Measurements from ENCODE around the gene NEDD8.

The NEDD8 gene

DNA sequence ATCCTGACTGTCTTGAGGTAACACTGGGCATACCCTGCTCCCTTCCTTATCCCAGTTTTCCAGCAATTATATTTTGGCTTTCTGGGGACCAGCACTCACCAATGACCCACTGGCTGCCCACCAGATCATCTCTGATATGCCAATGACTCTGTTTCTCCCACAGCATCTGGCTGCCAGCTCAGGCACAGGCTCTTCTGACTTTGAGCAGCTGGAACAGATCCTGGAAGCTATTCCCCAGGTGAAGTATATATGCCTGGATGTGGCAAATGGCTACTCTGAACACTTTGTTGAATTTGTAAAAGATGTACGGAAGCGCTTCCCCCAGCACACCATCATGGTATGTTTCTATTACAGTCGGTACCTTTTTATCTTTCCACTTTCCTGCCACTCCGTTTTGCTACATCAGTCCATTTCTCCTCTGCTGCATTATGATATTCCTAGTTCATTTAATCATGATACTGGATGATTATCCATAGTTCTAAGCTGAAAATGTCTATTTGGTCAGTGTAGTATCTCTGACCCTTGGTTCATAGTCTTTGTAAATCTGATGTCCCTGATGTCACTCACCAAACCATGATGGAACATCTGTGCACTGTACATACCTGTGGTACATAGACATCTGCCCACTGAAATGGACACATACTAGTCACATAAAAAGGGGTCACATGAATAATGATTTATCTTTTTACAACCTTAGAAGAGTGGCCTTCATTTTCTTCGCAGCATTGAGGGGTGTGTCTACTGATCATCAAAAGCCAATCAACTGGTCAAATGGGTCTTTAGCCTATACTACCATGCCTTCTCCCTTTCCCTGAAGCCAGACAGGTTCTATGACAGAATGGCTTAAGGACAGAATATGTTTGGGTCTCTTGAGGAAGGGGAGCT, 3.9 kb upstream of the NEDD8 start:
- ATAC-seq, result no peak
- TF ChIP-seq, protein P1, sequence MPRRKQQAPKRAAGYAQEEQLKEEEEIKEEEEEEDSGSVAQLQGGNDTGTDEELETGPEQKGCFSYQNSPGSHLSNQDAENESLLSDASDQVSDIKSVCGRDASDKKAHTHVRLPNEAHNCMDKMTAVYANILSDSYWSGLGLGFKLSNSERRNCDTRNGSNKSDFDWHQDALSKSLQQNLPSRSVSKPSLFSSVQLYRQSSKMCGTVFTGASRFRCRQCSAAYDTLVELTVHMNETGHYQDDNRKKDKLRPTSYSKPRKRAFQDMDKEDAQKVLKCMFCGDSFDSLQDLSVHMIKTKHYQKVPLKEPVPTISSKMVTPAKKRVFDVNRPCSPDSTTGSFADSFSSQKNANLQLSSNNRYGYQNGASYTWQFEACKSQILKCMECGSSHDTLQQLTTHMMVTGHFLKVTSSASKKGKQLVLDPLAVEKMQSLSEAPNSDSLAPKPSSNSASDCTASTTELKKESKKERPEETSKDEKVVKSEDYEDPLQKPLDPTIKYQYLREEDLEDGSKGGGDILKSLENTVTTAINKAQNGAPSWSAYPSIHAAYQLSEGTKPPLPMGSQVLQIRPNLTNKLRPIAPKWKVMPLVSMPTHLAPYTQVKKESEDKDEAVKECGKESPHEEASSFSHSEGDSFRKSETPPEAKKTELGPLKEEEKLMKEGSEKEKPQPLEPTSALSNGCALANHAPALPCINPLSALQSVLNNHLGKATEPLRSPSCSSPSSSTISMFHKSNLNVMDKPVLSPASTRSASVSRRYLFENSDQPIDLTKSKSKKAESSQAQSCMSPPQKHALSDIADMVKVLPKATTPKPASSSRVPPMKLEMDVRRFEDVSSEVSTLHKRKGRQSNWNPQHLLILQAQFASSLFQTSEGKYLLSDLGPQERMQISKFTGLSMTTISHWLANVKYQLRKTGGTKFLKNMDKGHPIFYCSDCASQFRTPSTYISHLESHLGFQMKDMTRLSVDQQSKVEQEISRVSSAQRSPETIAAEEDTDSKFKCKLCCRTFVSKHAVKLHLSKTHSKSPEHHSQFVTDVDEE (CRISPR knock-in tag; IDR thresholded peaks at IDR 0.05), result no peak
- no peak for TF ChIP-seq RARB (CRISPR knock-in tag; IDR thresholded peaks at IDR 0.05)
- TF ChIP-seq, protein P2, sequence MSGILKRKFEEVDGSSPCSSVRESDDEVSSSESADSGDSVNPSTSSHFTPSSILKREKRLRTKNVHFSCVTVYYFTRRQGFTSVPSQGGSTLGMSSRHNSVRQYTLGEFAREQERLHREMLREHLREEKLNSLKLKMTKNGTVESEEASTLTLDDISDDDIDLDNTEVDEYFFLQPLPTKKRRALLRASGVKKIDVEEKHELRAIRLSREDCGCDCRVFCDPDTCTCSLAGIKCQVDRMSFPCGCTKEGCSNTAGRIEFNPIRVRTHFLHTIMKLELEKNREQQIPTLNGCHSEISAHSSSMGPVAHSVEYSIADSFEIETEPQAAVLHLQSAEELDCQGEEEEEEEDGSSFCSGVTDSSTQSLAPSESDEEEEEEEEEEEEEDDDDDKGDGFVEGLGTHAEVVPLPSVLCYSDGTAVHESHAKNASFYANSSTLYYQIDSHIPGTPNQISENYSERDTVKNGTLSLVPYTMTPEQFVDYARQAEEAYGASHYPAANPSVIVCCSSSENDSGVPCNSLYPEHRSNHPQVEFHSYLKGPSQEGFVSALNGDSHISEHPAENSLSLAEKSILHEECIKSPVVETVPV (CRISPR knock-in tag; IDR thresholded peaks at IDR 0.05), result no peak
- TF ChIP-seq, protein P3, sequence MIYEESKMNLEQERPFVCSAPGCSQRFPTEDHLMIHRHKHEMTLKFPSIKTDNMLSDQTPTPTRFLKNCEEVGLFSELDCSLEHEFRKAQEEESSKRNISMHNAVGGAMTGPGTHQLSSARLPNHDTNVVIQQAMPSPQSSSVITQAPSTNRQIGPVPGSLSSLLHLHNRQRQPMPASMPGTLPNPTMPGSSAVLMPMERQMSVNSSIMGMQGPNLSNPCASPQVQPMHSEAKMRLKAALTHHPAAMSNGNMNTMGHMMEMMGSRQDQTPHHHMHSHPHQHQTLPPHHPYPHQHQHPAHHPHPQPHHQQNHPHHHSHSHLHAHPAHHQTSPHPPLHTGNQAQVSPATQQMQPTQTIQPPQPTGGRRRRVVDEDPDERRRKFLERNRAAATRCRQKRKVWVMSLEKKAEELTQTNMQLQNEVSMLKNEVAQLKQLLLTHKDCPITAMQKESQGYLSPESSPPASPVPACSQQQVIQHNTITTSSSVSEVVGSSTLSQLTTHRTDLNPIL (CRISPR knock-in tag; IDR thresholded peaks at IDR 0.05; ENCODE audit: low read depth), result no peak
- TF ChIP-seq, protein P4, sequence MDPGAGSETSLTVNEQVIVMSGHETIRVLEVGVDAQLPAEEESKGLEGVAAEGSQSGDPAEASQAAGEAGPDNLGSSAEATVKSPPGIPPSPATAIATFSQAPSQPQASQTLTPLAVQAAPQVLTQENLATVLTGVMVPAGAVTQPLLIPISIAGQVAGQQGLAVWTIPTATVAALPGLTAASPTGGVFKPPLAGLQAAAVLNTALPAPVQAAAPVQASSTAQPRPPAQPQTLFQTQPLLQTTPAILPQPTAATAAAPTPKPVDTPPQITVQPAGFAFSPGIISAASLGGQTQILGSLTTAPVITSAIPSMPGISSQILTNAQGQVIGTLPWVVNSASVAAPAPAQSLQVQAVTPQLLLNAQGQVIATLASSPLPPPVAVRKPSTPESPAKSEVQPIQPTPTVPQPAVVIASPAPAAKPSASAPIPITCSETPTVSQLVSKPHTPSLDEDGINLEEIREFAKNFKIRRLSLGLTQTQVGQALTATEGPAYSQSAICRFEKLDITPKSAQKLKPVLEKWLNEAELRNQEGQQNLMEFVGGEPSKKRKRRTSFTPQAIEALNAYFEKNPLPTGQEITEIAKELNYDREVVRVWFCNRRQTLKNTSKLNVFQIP (CRISPR knock-in tag; IDR thresholded peaks at IDR 0.05; ENCODE audit: borderline replicate concordance, low read depth), result no peak
- TF ChIP-seq ZNF565 (CRISPR knock-in tag; conservative IDR thresholded peaks at IDR 0.05; ENCODE audit: low read depth), result no peak
- TF ChIP-seq CSDC2 (CRISPR knock-in tag; IDR thresholded peaks at IDR 0.05), result no peak
- TF ChIP-seq ZNF8 (CRISPR knock-in tag; IDR thresholded peaks at IDR 0.05), result no peak
- TF ChIP-seq TOX (CRISPR knock-in tag; IDR thresholded peaks at IDR 0.05; ENCODE audit: borderline replicate concordance), result no peak
- TF ChIP-seq GLIS3 (CRISPR knock-in tag; IDR thresholded peaks at IDR 0.05), result no peak
- TF ChIP-seq, protein P5, sequence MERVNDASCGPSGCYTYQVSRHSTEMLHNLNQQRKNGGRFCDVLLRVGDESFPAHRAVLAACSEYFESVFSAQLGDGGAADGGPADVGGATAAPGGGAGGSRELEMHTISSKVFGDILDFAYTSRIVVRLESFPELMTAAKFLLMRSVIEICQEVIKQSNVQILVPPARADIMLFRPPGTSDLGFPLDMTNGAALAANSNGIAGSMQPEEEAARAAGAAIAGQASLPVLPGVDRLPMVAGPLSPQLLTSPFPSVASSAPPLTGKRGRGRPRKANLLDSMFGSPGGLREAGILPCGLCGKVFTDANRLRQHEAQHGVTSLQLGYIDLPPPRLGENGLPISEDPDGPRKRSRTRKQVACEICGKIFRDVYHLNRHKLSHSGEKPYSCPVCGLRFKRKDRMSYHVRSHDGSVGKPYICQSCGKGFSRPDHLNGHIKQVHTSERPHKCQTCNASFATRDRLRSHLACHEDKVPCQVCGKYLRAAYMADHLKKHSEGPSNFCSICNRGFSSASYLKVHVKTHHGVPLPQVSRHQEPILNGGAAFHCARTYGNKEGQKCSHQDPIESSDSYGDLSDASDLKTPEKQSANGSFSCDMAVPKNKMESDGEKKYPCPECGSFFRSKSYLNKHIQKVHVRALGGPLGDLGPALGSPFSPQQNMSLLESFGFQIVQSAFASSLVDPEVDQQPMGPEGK (CRISPR knock-in tag; IDR thresholded peaks at IDR 0.05; ENCODE audit: borderline replicate concordance), result no peak
- no peak for TF ChIP-seq ZFP3 (CRISPR knock-in tag; IDR thresholded peaks at IDR 0.05)
- no peak for TF ChIP-seq ARNTL (CRISPR knock-in tag; IDR thresholded peaks at IDR 0.05; ENCODE audit: borderline replicate concordance, low read depth)
- no peak for TF ChIP-seq TCF4 (CRISPR knock-in tag; IDR thresholded peaks at IDR 0.05; ENCODE audit: borderline replicate concordance)
- TF ChIP-seq ESRRG (CRISPR knock-in tag; IDR thresholded peaks at IDR 0.05), result no peak
- TF ChIP-seq OSR1 (CRISPR knock-in tag; IDR thresholded peaks at IDR 0.05), result no peak
- no peak for TF ChIP-seq ZC3H10 (CRISPR knock-in tag; IDR thresholded peaks at IDR 0.05)

DNA sequence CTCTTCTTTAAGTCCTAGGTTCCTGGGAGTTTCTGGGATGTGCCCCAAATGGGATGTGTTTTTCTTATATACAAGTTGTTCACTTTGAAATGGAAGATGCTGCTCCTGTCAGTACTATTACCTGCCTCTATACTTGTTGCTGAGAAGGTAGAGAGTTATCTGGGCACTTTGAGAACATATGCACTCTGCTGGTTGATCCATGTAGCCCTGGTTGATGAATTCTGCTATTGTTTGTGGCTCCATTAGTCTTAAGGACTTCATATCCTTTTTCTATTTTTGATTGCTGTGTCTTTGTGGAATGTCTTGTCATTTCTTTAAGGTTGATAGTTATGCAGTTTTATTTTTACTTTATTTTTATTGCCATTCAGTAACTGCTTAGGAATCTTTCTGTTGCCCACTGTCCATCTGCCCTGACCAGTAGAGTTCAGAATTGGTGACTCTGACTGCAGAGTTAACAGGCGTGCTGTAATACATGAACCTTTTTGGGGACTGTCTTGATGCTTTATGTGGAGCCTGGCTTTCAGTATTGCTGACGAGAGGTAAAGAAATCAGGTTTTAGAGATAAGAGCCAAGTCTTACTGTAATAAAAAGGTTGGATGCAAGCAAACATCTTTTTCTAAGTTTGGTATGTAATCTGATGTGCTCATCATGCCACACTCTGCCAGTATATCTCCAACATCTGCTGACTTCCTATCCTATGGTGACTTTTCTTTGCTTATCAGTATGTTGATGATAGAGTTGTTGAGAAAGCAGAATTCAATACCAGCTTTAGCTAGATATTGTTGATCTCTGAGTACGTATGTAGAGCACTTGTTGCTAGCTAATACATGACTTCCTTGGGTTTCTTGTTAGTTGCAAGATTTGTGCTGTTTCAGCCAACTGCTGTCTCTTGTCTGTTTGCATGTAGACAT, 2.2 kb upstream of the NEDD8 start:
- ATAC-seq, result no peak
- TF ChIP-seq, protein P1 (CRISPR knock-in tag; IDR thresholded peaks at IDR 0.05), result no peak
- no peak for TF ChIP-seq OSR1 (CRISPR knock-in tag; IDR thresholded peaks at IDR 0.05)
- TF ChIP-seq TOX (CRISPR knock-in tag; IDR thresholded peaks at IDR 0.05; ENCODE audit: borderline replicate concordance), result no peak
- no peak for TF ChIP-seq TCF4 (CRISPR knock-in tag; IDR thresholded peaks at IDR 0.05; ENCODE audit: borderline replicate concordance)
- no peak for TF ChIP-seq ARNTL (CRISPR knock-in tag; IDR thresholded peaks at IDR 0.05; ENCODE audit: borderline replicate concordance, low read depth)
- TF ChIP-seq CSDC2 (CRISPR knock-in tag; IDR thresholded peaks at IDR 0.05), result no peak
- TF ChIP-seq, protein P4 (CRISPR knock-in tag; IDR thresholded peaks at IDR 0.05; ENCODE audit: borderline replicate concordance, low read depth), result no peak
- TF ChIP-seq, protein P2 (CRISPR knock-in tag; IDR thresholded peaks at IDR 0.05), result no peak
- no peak for TF ChIP-seq ISL1 (CRISPR knock-in tag; IDR thresholded peaks at IDR 0.05)
- TF ChIP-seq RARB (CRISPR knock-in tag; IDR thresholded peaks at IDR 0.05), result no peak
- no peak for TF ChIP-seq ZNF565 (CRISPR knock-in tag; conservative IDR thresholded peaks at IDR 0.05; ENCODE audit: low read depth)
- TF ChIP-seq ZFP30 (CRISPR knock-in tag; IDR thresholded peaks at IDR 0.05), result no peak
- no peak for TF ChIP-seq ESRRG (CRISPR knock-in tag; IDR thresholded peaks at IDR 0.05)
